ENCODE data around the gene KDM5B.
"Not testable (repeated sequence)": the region's sequence is repeated elsewhere in the genome, so short reads cannot be mapped to it uniquely, and the experiment has no call there.

The KDM5B gene

GRCh38 chr1:202723046-202723445, 85.2 kb downstream of the KDM5B start:
- H3K27me3 ChIP-seq (ENCODE audit: control insufficient read depth, insufficient read depth, low read length); H3K4me1 ChIP-seq (ENCODE audit: control insufficient read depth, insufficient read depth, low read length); H3K4me3 ChIP-seq (ENCODE audit: low read length): not testable (repeated sequence)

DNA sequence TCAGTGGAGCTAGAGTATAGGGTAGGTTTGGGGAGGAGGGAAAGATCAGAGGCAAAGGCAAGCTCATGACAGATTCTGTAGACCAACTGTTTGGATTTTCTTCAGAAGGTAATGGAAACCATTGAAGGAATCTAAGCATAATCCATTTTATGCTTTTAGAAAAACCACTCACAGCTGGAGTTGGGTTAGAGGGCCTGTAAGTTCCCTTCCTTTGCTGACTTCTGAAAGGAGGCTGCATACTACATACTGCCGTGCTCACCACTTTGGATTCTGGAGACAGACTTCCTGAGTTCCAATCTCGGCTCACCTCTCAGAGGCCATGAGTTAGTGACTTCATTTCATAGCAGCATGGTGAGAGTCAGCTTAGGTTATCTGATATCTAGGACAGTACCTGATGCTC, 91.6 kb downstream of the KDM5B start:
- no peaks in the 10 kb centered on the region for H3K9me3 ChIP-seq (ENCODE audit: control insufficient read depth, low read length)
- no peaks in the 10 kb centered on the region for H3K36me3 ChIP-seq (ENCODE audit: control insufficient read depth, insufficient read depth, low read length)
- H3K27me3 ChIP-seq (ENCODE audit: control insufficient read depth, insufficient read depth, low read length), result no peaks in the 10 kb centered on the region
- H3K9ac ChIP-seq (ENCODE audit: low read length), result no peak overlapping the region
- H3K4me3 ChIP-seq (ENCODE audit: low read length), result no peak overlapping the region
- H3K4me1 ChIP-seq (ENCODE audit: control insufficient read depth, insufficient read depth, low read length), result peaks cover 10% of the 10 kb centered on the region

More at GRCh38 chr1:202723046-202723445, 85.2 kb downstream of the KDM5B start:
- H3K9me3 ChIP-seq (ENCODE audit: control insufficient read depth, low read length); H3K9ac ChIP-seq (ENCODE audit: low read length); H3K36me3 ChIP-seq (ENCODE audit: control insufficient read depth, insufficient read depth, low read length): not testable (repeated sequence)

GRCh38 chr1:202714202-202714601, 94.0 kb downstream of the KDM5B start:
- not testable (repeated sequence) for H3K4me3 ChIP-seq (ENCODE audit: low read length); H3K9me3 ChIP-seq (ENCODE audit: control insufficient read depth, low read length); H3K9ac ChIP-seq (ENCODE audit: low read length); H3K36me3 ChIP-seq (ENCODE audit: control insufficient read depth, insufficient read depth, low read length)
- peaks cover 24% of the 10 kb centered on the region for H3K4me1 ChIP-seq (ENCODE audit: control insufficient read depth, insufficient read depth, low read length)
- peaks cover 19% of the 10 kb centered on the region for H3K27me3 ChIP-seq (ENCODE audit: control insufficient read depth, insufficient read depth, low read length)

DNA sequence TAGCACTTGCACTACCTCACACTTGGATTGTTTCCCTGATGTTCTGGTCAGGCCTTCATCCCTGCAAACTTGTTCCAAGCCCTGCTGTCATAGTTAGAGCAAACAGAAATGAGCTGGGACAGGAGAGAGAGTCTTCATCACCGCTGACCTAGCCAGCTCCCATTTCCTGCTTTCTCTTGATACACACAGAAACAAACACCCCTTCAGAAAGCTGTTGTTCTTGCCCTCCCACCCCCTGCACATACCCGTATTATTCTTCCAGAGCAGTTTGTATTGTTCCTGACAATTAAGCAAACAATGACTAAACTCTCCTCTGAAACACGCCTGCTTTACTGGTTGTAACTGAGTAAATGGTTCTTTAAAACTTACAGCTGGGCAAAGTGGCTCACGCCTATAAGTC, 95.1 kb downstream of the KDM5B start:
- Histone ChIP-seq H3K4me3 (ENCODE audit: low read length) (no peak overlapping the region), H3K36me3 (ENCODE audit: control insufficient read depth, insufficient read depth, low read length) (no peaks in the 10 kb centered on the region), H3K4me1 (ENCODE audit: control insufficient read depth, insufficient read depth, low read length) (peaks cover 24% of the 10 kb centered on the region), H3K9ac (ENCODE audit: low read length) (no peak overlapping the region), H3K9me3 (ENCODE audit: control insufficient read depth, low read length) (no peaks in the 10 kb centered on the region), H3K27me3 (ENCODE audit: control insufficient read depth, insufficient read depth, low read length) (peaks cover 30% of the 10 kb centered on the region)

- Histone ChIP-seq H3K36me3 (ENCODE audit: control insufficient read depth, insufficient read depth, low read length) (no peaks in the 10 kb centered on the region), H3K9ac (ENCODE audit: low read length) (no peak overlapping the region), H3K9me3 (ENCODE audit: control insufficient read depth, low read length) (no peaks in the 10 kb centered on the region), H3K4me3 (ENCODE audit: low read length) (no peak overlapping the region), H3K27me3 (ENCODE audit: control insufficient read depth, insufficient read depth, low read length) (peaks cover 40% of the 10 kb centered on the region), H3K4me1 (ENCODE audit: control insufficient read depth, insufficient read depth, low read length) (peaks cover 24% of the 10 kb centered on the region)
These were observed 96.1 kb downstream of the KDM5B start for GRCh38 chr1:202711949-202712635.

- no peak within 1 kb of the TSS for H3K4me3 ChIP-seq (ENCODE audit: low read length)
- H3K4me1 ChIP-seq (ENCODE audit: control insufficient read depth, insufficient read depth, low read length), result peaks cover 24% of the 10 kb centered on the region
- H3K36me3 ChIP-seq (ENCODE audit: control insufficient read depth, insufficient read depth, low read length), result no peaks in the 10 kb centered on the region
- peak within 1 kb of the TSS; percentile 22 for H3K9ac ChIP-seq (ENCODE audit: low read length)
- H3K9me3 ChIP-seq (ENCODE audit: control insufficient read depth, low read length), result no peaks in the 10 kb centered on the region
- peaks cover 53% of the 10 kb centered on the region for H3K27me3 ChIP-seq (ENCODE audit: control insufficient read depth, insufficient read depth, low read length)
These were observed 97.9 kb downstream of the KDM5B start, which contains the start of gene SYT2 for GRCh38 chr1:202710070-202711045. SYT2 (minus strand) TSS chr1:202710454; CDS start chr1:202605772, 104,682 bp downstream.

DNA sequence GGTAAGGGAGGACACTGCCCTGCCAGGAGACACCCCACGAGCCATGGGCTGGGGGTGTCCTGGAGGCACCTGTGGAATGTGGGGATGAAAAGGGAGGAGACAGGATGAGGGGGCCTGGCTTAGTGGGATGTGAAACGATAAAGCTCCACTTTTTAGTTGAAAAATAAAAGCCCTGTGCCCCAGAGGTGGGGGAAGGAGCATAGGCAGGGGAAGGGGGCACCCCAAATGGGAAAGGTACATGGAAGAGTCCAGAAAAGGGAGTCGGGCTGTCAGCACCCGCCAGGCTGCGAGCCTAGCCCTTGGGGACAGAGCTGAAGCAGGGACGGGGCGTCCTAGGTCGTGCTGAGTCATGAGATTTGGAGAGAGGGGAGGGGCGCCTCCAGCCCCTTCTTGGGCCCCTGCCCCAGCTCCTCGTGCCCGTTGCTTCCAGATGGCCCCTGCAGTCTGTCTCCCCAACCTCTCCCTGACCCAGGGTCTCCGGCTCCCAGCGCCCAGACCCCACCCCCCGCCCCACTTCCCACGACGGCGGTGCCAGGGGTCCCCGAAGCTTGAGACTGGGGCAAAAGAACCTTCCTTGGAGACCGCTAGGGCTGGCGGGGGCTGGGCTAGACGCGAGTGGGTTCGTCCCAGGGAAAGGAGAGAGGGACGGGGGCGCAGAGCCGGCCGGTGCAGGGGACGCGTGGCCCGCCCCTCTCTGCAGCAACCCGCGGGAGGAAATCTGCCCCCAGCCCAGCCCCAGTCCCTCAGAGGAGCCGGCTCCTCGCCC, 98.8 kb downstream of the KDM5B start:
- H3K4me1 ChIP-seq (ENCODE audit: control insufficient read depth, insufficient read depth, low read length), result peaks cover 24% of the 10 kb centered on the region
- H3K9me3 ChIP-seq (ENCODE audit: control insufficient read depth, low read length), result no peaks in the 10 kb centered on the region
- H3K36me3 ChIP-seq (ENCODE audit: control insufficient read depth, insufficient read depth, low read length), result no peaks in the 10 kb centered on the region
- H3K27me3 ChIP-seq (ENCODE audit: control insufficient read depth, insufficient read depth, low read length), result peaks cover 59% of the 10 kb centered on the region
- peak overlapping the region; percentile 22 for H3K9ac ChIP-seq (ENCODE audit: low read length)
- H3K4me3 ChIP-seq (ENCODE audit: low read length), result no peak overlapping the region

DNA sequence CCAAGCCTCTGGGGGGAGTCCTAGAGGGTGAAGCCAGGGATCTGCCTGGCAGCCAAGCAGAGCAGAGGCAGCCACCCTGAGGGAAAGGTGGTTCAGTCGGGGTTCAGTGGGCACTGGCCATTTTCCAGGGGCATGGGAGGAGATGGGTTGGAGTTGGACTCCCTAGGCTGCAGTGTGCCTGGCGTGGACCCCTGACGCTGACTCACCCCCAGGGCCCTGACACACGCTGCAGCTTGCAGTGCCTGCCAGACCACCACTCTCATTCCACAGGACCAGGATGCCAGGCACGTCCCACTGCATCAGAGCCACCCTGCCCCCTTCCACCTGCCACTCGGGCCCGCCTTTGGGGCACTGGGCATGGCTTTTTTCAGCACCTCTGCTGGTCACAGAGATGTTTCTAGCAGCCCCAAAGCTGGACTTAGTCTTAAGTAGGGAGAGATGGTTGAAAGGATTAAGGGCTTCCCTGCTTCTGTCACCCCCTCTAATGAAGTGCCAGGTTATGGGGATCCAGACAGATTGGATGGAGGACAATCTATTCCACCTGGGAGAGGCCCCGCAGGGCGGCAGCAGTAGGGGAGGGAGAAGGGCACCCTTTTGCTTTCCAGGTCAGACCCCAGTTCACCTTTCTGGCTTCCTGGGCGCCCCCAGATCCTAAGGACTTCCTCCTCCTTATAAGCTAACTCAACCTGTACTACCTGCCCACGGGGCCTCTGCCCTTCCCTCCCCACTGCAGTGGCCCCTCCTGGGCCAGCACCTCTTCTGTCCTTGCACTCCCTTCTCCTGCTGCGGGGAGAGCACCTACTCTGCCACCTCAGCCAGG, 99.6 kb downstream of the KDM5B start:
- Histone ChIP-seq H3K4me1 (ENCODE audit: control insufficient read depth, insufficient read depth, low read length) (peaks cover 24% of the 10 kb centered on the region), H3K9ac (ENCODE audit: low read length) (no peak overlapping the region), H3K4me3 (ENCODE audit: low read length) (no peak overlapping the region), H3K27me3 (ENCODE audit: control insufficient read depth, insufficient read depth, low read length) (peaks cover 59% of the 10 kb centered on the region), H3K9me3 (ENCODE audit: control insufficient read depth, low read length) (no peaks in the 10 kb centered on the region), H3K36me3 (ENCODE audit: control insufficient read depth, insufficient read depth, low read length) (no peaks in the 10 kb centered on the region)

DNA sequence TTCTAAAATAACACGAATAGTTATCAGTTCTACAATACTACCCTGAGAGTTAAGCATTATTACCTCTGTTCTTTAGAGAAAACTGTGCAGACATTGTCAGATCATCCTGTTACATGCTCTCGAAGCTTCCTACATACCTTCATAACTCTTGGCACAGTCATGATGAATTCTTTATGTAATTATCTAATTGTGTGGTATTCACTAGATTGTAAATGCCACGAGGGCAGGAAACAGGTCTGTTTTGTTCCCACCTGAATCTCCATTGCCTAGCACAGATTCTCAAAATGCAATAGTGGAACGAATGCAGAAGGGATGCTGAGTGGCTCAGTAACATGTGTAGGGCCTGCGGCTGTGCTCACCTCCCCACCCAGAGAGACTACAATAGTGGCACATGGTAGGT, 101.4 kb downstream of the KDM5B start:
- H3K4me3 ChIP-seq (ENCODE audit: low read length), result no peak overlapping the region

GRCh38 chr1:202704601-202705000, 103.6 kb downstream of the KDM5B start:
- H3K9ac ChIP-seq (ENCODE audit: low read length), result no peak overlapping the region
- H3K4me1 ChIP-seq (ENCODE audit: control insufficient read depth, insufficient read depth, low read length), result peaks cover 5% of the 10 kb centered on the region
- no peaks in the 10 kb centered on the region for H3K36me3 ChIP-seq (ENCODE audit: control insufficient read depth, insufficient read depth, low read length)
- no peak overlapping the region for H3K4me3 ChIP-seq (ENCODE audit: low read length)
- H3K27me3 ChIP-seq (ENCODE audit: control insufficient read depth, insufficient read depth, low read length), result peaks cover 55% of the 10 kb centered on the region
- no peaks in the 10 kb centered on the region for H3K9me3 ChIP-seq (ENCODE audit: control insufficient read depth, low read length)

More for the DNA sequence above, 101.4 kb downstream of the KDM5B start:
- H3K9ac ChIP-seq (ENCODE audit: low read length), result no peak overlapping the region
- peaks cover 15% of the 10 kb centered on the region for H3K4me1 ChIP-seq (ENCODE audit: control insufficient read depth, insufficient read depth, low read length)
- H3K27me3 ChIP-seq (ENCODE audit: control insufficient read depth, insufficient read depth, low read length), result peaks cover 70% of the 10 kb centered on the region
- no peaks in the 10 kb centered on the region for H3K36me3 ChIP-seq (ENCODE audit: control insufficient read depth, insufficient read depth, low read length)
- H3K9me3 ChIP-seq (ENCODE audit: control insufficient read depth, low read length), result no peaks in the 10 kb centered on the region

- Histone ChIP-seq H3K27me3 (ENCODE audit: control insufficient read depth, insufficient read depth, low read length) (peaks cover 41% of the 10 kb centered on the region), H3K4me1 (ENCODE audit: control insufficient read depth, insufficient read depth, low read length) (no peaks in the 10 kb centered on the region)
These were observed 105.0 kb downstream of the KDM5B start for GRCh38 chr1:202703191-202703590.

More at GRCh38 chr1:202703191-202703590, 105.0 kb downstream of the KDM5B start:
- H3K9ac ChIP-seq (ENCODE audit: low read length), result no peak overlapping the region
- no peak overlapping the region for H3K4me3 ChIP-seq (ENCODE audit: low read length)
- no peaks in the 10 kb centered on the region for H3K36me3 ChIP-seq (ENCODE audit: control insufficient read depth, insufficient read depth, low read length)
- H3K9me3 ChIP-seq (ENCODE audit: control insufficient read depth, low read length), result no peaks in the 10 kb centered on the region
